Measurements from ENCODE around the gene PRTN3.
"Not testable (repeated sequence)": the region's sequence is repeated elsewhere in the genome, so short reads cannot be mapped to it uniquely, and the experiment has no call there.

Gene PRTN3

GRCh38 chr19:876780-877314 lies 36.0 kb downstream of the PRTN3 start:
- peaks cover 58% of the 10 kb centered on the region for H3K36me3 ChIP-seq (ENCODE audit: insufficient read depth, insufficient read length, low read length)
- no peak for DNase-seq (ENCODE audit: low read depth, low spot score)

GRCh38 chr19:877992-878660 lies 37.3 kb downstream of the PRTN3 start:
- H3K9me3 ChIP-seq (ENCODE audit: insufficient read depth, low read length); H3K9ac ChIP-seq (ENCODE audit: insufficient read length, low read depth); H3K4me1 ChIP-seq (ENCODE audit: insufficient read depth, insufficient read length); DNase-seq (ENCODE audit: low read depth, low spot score); H3K27me3 ChIP-seq (ENCODE audit: insufficient read depth, insufficient read length); H3K4me3 ChIP-seq (ENCODE audit: insufficient read length, low read depth): not testable (repeated sequence)
- peaks cover 71% of the 10 kb centered on the region for H3K36me3 ChIP-seq (ENCODE audit: insufficient read depth, insufficient read length, low read length)

More at GRCh38 chr19:876780-877314, 36.0 kb downstream of the PRTN3 start:
- Histone ChIP-seq H3K27me3 (ENCODE audit: insufficient read depth, insufficient read length) (no peaks in the 10 kb centered on the region), H3K9me3 (ENCODE audit: insufficient read depth, low read length) (peaks cover 6% of the 10 kb centered on the region; the same call in 1 of the 2 replicates), H3K9ac (ENCODE audit: insufficient read length, low read depth) (no peak overlapping the region), H3K4me3 (ENCODE audit: insufficient read length, low read depth) (no peak overlapping the region), H3K4me1 (ENCODE audit: insufficient read depth, insufficient read length) (peaks cover 6% of the 10 kb centered on the region)
- TF ChIP-seq YY1 (IDR thresholded peaks at IDR 0.05; ENCODE audit: insufficient read depth, insufficient read length) (no peak), ZNF274 (IDR thresholded peaks at IDR 0.05; ENCODE audit: low read depth, low read length) (no peak), SUZ12 (IDR thresholded peaks at IDR 0.05; ENCODE audit: extremely low read depth, insufficient read depth, insufficient read length) (no peak)

GRCh38 chr19:878751-879561 lies 38.2 kb downstream of the PRTN3 start:
- H3K36me3 ChIP-seq (ENCODE audit: insufficient read depth, insufficient read length, low read length) = peaks cover 72% of the 10 kb centered on the region
- not testable (repeated sequence) for H3K4me1 ChIP-seq (ENCODE audit: insufficient read depth, insufficient read length); H3K4me3 ChIP-seq (ENCODE audit: insufficient read length, low read depth); H3K9ac ChIP-seq (ENCODE audit: insufficient read length, low read depth); H3K9me3 ChIP-seq (ENCODE audit: insufficient read depth, low read length); DNase-seq (ENCODE audit: low read depth, low spot score); H3K27me3 ChIP-seq (ENCODE audit: insufficient read depth, insufficient read length)

- TF ChIP-seq SUZ12 (IDR thresholded peaks at IDR 0.05; ENCODE audit: extremely low read depth, insufficient read depth, insufficient read length) (no peak), ZNF274 (IDR thresholded peaks at IDR 0.05; ENCODE audit: low read depth, low read length) (no peak), YY1 (IDR thresholded peaks at IDR 0.05; ENCODE audit: insufficient read depth, insufficient read length) (no peak)
- H3K9ac ChIP-seq (ENCODE audit: insufficient read length, low read depth) = no peak overlapping the region
- peaks cover 6% of the 10 kb centered on the region; the same call in 1 of the 2 replicates for H3K9me3 ChIP-seq (ENCODE audit: insufficient read depth, low read length)
- H3K36me3 ChIP-seq (ENCODE audit: insufficient read depth, insufficient read length, low read length) = peaks cover 74% of the 10 kb centered on the region
- no peak overlapping the region for H3K4me3 ChIP-seq (ENCODE audit: insufficient read length, low read depth)
- no peak for DNase-seq (ENCODE audit: low read depth, low spot score)
- peaks cover 6% of the 10 kb centered on the region for H3K4me1 ChIP-seq (ENCODE audit: insufficient read depth, insufficient read length)
- no peaks in the 10 kb centered on the region for H3K27me3 ChIP-seq (ENCODE audit: insufficient read depth, insufficient read length)
Observed at GRCh38 chr19:879711-880438, 39.1 kb downstream of the PRTN3 start.

- Histone ChIP-seq H3K9ac (ENCODE audit: insufficient read length, low read depth) (no peak overlapping the region), H3K36me3 (ENCODE audit: insufficient read depth, insufficient read length, low read length) (peaks cover 76% of the 10 kb centered on the region), H3K4me3 (ENCODE audit: insufficient read length, low read depth) (no peak overlapping the region), H3K9me3 (ENCODE audit: insufficient read depth, low read length) (peaks cover 6% of the 10 kb centered on the region; the same call in 1 of the 2 replicates), H3K27me3 (ENCODE audit: insufficient read depth, insufficient read length) (no peaks in the 10 kb centered on the region), H3K4me1 (ENCODE audit: insufficient read depth, insufficient read length) (peaks cover 7% of the 10 kb centered on the region)
- no peak for TF ChIP-seq YY1 (IDR thresholded peaks at IDR 0.05; ENCODE audit: insufficient read depth, insufficient read length)
- no peak for TF ChIP-seq SUZ12 (IDR thresholded peaks at IDR 0.05; ENCODE audit: extremely low read depth, insufficient read depth, insufficient read length)
- TF ChIP-seq ZNF274 (IDR thresholded peaks at IDR 0.05; ENCODE audit: low read depth, low read length) = no peak
- no peak for DNase-seq (ENCODE audit: low read depth, low spot score)
Observed at GRCh38 chr19:881385-882071, 40.7 kb downstream of the PRTN3 start.

DNA sequence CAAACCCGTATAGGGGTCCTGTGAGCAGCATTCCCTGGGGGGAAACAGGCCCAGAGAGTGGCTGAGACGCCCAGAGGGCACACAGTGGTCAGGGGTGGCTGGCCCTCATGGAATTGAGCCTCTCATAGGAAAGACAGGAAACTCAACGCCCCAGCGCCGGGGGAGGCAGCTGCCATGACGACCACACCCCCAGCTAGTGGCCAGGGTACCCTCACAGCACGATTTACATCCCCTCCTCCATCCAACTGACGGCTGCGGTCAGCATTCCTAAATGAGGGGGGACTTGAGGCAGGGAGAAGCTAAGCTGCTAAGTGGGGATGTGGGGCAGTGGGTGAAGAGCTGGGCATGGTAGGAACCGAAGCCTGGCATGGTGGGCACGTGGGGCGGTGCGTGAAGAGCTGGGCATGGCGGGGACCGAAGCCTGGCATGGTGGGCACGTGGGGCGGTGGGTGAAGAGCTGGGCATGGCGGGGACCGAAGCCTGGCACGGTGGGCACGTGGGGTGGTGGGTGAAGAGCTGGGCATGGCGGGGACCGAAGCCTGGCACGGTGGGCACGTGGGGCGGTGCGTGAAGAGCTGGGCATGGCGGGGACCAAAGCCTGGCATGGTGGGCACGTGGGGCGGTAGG lies 42.2 kb downstream of the PRTN3 start:
- Histone ChIP-seq H3K36me3 (ENCODE audit: insufficient read depth, insufficient read length, low read length) (peaks cover 82% of the 10 kb centered on the region), H3K4me1 (ENCODE audit: insufficient read depth, insufficient read length) (peaks cover 7% of the 10 kb centered on the region), H3K4me3 (ENCODE audit: insufficient read length, low read depth) (no peak overlapping the region), H3K27me3 (ENCODE audit: insufficient read depth, insufficient read length) (no peaks in the 10 kb centered on the region), H3K9ac (ENCODE audit: insufficient read length, low read depth) (no peak overlapping the region), H3K9me3 (ENCODE audit: insufficient read depth, low read length) (peaks cover 6% of the 10 kb centered on the region; the same call in 1 of the 2 replicates)
- TF ChIP-seq ZNF274 (IDR thresholded peaks at IDR 0.05; ENCODE audit: low read depth, low read length) = no peak
- TF ChIP-seq YY1 (IDR thresholded peaks at IDR 0.05; ENCODE audit: insufficient read depth, insufficient read length) = no peak
- no peak for TF ChIP-seq SUZ12 (IDR thresholded peaks at IDR 0.05; ENCODE audit: extremely low read depth, insufficient read depth, insufficient read length)
- DNase-seq (ENCODE audit: low read depth, low spot score) = no peak
